ENCODE results near the gene DMBX1. TPM values are rescaled to one million over a fixed set of nuclear protein-coding genes. Genes with fewer than 3 reads are reported as not detected.

The DMBX1 gene
- polyA plus RNA-seq, 1 of the 3 experiments (the other 2 are of a cell fraction) = not detected

DNA sequence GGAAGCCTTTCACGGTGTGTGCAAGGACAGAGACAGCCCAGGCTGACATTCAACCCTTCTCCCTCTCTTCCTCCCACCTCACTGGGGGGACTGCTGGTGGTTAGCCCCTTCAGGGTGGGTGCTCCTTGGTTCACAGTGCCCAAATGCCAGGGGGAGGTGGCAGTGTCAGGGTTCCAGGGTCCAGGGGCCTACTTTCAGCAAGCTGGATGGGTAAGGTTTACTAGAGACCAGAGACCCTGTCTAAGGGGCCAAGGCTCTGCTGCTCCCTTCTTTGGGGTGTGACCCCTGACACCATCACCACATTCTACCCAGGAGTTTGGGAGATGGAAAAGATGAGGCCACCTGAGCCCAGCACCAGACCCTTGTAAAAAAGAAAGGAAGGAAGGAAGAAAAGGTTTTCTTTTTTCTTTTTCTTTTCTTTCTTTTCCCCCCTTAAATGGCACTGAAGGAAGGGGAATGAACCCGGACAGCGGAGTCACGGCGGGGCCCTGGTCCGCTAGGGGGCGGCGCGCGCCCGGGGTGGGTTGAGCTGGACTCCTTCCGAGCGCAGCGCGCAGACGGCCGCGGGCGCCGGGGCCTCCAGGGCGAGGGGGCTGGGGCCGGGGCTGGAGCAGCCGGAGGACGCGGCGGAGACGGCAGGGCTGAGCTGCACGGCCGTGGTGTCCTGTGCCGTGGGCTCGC lies 43.0 kb downstream of the DMBX1 start:
- H3K79me2 ChIP-seq (ENCODE audit: insufficient read depth) = no peaks in the 10 kb centered on the region
- H3F3A ChIP-seq (replicated peaks; ENCODE audit: insufficient read depth) = no peaks in the 10 kb centered on the region
- DNase-seq = peak; percentile 95
- H2AFZ ChIP-seq (ENCODE audit: low read depth) = no peak overlapping the region
- H3K36me3 ChIP-seq (replicated peaks in 1 of 2; ENCODE audit: control insufficient read depth in 1 of 2, insufficient read depth in 2 of 2, low read length in 1 of 2) = no peaks in the 10 kb centered on the region
- H3K27ac ChIP-seq (ENCODE audit: low read depth in 2 of 2, low read length in 1 of 2) = no peak overlapping the region
- ChIA-PET CTCF (interaction anchor here (0.7 to 17.9 kb wide), 39 partner anchors 9 to 561 kb away, joined by 3 to 496 read pairs (median 4); partner anchors contain the start of gene ATPAF1), POLR2A (no interaction called here)
- H3K4me1 ChIP-seq (ENCODE audit: control insufficient read depth in 1 of 2, insufficient read depth in 2 of 2, low read depth in 1 of 2, low read length in 1 of 2) = no peaks in the 10 kb centered on the region; a peak in 1 of 4 replicates
- H4K20me1 ChIP-seq (ENCODE audit: insufficient read depth) = no peaks in the 10 kb centered on the region
- H3K27me3 ChIP-seq (ENCODE audit: insufficient read depth) = no peaks in the 10 kb centered on the region; the same call in 1 of the 2 replicates
- H3K9me3 ChIP-seq = no peaks in the 10 kb centered on the region
- no peak overlapping the region for H3K9ac ChIP-seq
- no peaks in the 10 kb centered on the region for H3K9me2 ChIP-seq
- WGBS (ENCODE audit: low lambda C conversion rate) = 8% methylated on average over 13 of the region's 31 CpGs
- peak overlapping the region in 1 of 2 experiments; percentile 37; a peak in 2 of 4 replicates for H3K4me3 ChIP-seq (ENCODE audit: low read depth in 2 of 2, low read length in 1 of 2)
- H3K4me2 ChIP-seq = no peak overlapping the region
- TF ChIP-seq, protein P1, sequence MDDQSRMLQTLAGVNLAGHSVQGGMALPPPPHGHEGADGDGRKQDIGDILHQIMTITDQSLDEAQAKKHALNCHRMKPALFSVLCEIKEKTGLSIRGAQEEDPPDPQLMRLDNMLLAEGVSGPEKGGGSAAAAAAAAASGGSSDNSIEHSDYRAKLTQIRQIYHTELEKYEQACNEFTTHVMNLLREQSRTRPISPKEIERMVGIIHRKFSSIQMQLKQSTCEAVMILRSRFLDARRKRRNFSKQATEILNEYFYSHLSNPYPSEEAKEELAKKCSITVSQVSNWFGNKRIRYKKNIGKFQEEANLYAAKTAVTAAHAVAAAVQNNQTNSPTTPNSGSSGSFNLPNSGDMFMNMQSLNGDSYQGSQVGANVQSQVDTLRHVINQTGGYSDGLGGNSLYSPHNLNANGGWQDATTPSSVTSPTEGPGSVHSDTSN (IDR thresholded peaks at IDR 0.05) = no peak
- TF ChIP-seq RAD21 (IDR thresholded peaks at IDR 0.05; ENCODE audit: low read length) (peak; percentile 56), SMC3 (IDR thresholded peaks at IDR 0.05; ENCODE audit: low read depth, low read length) (peak; percentile 45; the same call in 1 of the 2 replicates), EP300 (IDR thresholded peaks at IDR 0.05; ENCODE audit: borderline replicate concordance in 1 of 2, low read depth in 1 of 2, low read length in 1 of 2) (no peak), GATA2 (CRISPR knock-in tag; IDR thresholded peaks at IDR 0.05) (no peak), ELF1 (IDR thresholded peaks at IDR 0.05) (no peak), SIN3A (IDR thresholded peaks at IDR 0.05; ENCODE audit: borderline replicate concordance, low read depth, low read length) (no peak)
- TF ChIP-seq, protein P2, sequence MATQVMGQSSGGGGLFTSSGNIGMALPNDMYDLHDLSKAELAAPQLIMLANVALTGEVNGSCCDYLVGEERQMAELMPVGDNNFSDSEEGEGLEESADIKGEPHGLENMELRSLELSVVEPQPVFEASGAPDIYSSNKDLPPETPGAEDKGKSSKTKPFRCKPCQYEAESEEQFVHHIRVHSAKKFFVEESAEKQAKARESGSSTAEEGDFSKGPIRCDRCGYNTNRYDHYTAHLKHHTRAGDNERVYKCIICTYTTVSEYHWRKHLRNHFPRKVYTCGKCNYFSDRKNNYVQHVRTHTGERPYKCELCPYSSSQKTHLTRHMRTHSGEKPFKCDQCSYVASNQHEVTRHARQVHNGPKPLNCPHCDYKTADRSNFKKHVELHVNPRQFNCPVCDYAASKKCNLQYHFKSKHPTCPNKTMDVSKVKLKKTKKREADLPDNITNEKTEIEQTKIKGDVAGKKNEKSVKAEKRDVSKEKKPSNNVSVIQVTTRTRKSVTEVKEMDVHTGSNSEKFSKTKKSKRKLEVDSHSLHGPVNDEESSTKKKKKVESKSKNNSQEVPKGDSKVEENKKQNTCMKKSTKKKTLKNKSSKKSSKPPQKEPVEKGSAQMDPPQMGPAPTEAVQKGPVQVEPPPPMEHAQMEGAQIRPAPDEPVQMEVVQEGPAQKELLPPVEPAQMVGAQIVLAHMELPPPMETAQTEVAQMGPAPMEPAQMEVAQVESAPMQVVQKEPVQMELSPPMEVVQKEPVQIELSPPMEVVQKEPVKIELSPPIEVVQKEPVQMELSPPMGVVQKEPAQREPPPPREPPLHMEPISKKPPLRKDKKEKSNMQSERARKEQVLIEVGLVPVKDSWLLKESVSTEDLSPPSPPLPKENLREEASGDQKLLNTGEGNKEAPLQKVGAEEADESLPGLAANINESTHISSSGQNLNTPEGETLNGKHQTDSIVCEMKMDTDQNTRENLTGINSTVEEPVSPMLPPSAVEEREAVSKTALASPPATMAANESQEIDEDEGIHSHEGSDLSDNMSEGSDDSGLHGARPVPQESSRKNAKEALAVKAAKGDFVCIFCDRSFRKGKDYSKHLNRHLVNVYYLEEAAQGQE (IDR thresholded peaks at IDR 0.05; ENCODE audit: low read depth, low read length) = no peak
- TF ChIP-seq, protein P3, sequence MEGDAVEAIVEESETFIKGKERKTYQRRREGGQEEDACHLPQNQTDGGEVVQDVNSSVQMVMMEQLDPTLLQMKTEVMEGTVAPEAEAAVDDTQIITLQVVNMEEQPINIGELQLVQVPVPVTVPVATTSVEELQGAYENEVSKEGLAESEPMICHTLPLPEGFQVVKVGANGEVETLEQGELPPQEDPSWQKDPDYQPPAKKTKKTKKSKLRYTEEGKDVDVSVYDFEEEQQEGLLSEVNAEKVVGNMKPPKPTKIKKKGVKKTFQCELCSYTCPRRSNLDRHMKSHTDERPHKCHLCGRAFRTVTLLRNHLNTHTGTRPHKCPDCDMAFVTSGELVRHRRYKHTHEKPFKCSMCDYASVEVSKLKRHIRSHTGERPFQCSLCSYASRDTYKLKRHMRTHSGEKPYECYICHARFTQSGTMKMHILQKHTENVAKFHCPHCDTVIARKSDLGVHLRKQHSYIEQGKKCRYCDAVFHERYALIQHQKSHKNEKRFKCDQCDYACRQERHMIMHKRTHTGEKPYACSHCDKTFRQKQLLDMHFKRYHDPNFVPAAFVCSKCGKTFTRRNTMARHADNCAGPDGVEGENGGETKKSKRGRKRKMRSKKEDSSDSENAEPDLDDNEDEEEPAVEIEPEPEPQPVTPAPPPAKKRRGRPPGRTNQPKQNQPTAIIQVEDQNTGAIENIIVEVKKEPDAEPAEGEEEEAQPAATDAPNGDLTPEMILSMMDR (IDR thresholded peaks at IDR 0.05) = peak; percentile 70
